Activated naive CD4-positive, alpha-beta T cell treated with anti-CD3 and anti-CD28 coated beads, Interleukin-2, amount 50 U/mL, for 16 hours (primary cell): ENCODE data around the gene SOHLH2.

Experiments used
- DNase-seq: peaks from one replicate; pipeline ENCODE4 v3.0.0-alpha.2; 2020

The SOHLH2 gene

GRCh38 chr13:36130552-36131221 lies 83.7 kb downstream of the SOHLH2 start:
- no peak for DNase-seq

GRCh38 chr13:36130193-36130551 lies 84.2 kb downstream of the SOHLH2 start:
- DNase-seq, result no peak

- no peak for DNase-seq
These were observed 84.8 kb downstream of the SOHLH2 start for GRCh38 chr13:36129539-36129938.

GRCh38 chr13:36126491-36126890 lies 87.9 kb downstream of the SOHLH2 start:
- DNase-seq, result no peak

- DNase-seq, result no peak
These were observed 88.5 kb downstream of the SOHLH2 start for GRCh38 chr13:36125841-36126240.

- no peak for DNase-seq
These were observed 90.0 kb downstream of the SOHLH2 start for GRCh38 chr13:36124236-36124822.
